ENCODE data around the gene MARCHF3. TPM values are rescaled to one million over a fixed set of nuclear protein-coding genes. Genes with fewer than 3 reads are reported as not detected.

Gene MARCHF3
- total RNA-seq, 4 donors from 2014 or later: 10.7 to 22.9 (median 20.1) TPM

DNA sequence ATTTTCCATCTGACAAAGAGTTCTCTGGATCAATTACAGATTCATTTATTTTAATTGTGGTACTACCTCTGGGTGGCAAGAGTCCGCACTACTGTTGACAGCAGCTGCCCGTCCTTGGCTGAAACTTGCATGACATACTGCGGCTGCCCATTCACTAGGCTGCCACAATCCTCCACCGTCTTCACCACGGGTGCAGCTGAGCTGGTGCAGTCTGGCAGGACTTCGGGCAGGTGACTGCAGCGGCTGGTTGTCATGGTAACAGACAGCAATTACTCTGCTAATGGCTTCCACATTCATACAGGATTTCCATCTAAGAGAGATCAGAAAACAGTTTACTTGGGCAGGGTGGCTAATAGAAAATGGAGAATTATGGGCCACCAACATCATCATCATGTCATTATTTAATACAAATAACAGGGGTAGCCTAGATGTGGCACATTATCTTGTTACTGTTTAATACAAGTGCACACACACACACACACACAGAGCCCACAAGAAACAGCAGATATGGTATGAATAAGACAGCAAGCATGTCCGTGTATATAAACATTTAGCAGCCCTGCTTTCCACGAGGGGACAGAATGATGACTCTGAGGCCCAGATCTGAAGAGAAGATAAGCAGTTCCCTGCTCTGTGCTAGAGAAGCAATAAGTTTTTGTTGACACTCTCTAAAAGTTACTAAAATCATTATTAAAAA, 112.3 kb downstream of the MARCHF3 start:
- H3K36me3 ChIP-seq: peaks cover 0 to 5% (median 0%) of the 10 kb centered on the region in 3 donors
- DNase-seq: no peak
- no peaks in the 10 kb centered on the region for H3K27me3 ChIP-seq
- no peaks in the 10 kb centered on the region for H3K4me1 ChIP-seq
- H3K9me3 ChIP-seq: no peaks in the 10 kb centered on the region
- no peak overlapping the region for H3K27ac ChIP-seq
- no peak overlapping the region for H3K4me3 ChIP-seq
- no peak for TF ChIP-seq POLR2A (IDR thresholded peaks at IDR 0.05)
- TF ChIP-seq, protein P1, sequence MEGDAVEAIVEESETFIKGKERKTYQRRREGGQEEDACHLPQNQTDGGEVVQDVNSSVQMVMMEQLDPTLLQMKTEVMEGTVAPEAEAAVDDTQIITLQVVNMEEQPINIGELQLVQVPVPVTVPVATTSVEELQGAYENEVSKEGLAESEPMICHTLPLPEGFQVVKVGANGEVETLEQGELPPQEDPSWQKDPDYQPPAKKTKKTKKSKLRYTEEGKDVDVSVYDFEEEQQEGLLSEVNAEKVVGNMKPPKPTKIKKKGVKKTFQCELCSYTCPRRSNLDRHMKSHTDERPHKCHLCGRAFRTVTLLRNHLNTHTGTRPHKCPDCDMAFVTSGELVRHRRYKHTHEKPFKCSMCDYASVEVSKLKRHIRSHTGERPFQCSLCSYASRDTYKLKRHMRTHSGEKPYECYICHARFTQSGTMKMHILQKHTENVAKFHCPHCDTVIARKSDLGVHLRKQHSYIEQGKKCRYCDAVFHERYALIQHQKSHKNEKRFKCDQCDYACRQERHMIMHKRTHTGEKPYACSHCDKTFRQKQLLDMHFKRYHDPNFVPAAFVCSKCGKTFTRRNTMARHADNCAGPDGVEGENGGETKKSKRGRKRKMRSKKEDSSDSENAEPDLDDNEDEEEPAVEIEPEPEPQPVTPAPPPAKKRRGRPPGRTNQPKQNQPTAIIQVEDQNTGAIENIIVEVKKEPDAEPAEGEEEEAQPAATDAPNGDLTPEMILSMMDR (IDR thresholded peaks at IDR 0.05): no peak

DNA sequence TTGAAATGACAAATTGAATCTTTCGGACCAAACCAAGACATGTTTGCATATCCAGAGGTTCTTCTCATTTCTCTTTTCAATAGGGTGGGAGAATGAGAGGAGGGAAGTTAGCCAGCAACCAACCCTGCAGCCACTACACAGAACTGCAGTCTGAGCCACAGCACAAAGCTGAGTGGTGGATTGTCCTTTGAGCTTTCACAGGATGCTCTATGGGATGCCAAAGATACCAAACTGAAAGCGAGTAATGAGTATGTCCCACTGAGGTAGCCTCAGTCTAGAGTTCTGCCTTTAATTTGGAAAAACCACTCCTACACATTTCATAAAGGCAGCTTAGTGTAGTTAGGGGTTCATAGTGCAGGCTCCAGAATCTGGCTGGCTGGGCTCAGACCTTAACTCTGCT, 114.9 kb downstream of the MARCHF3 start:
- DNase-seq: no peak
- TF ChIP-seq POLR2A (IDR thresholded peaks at IDR 0.05): no peak
- TF ChIP-seq, protein P1 (IDR thresholded peaks at IDR 0.05): no peak
- H3K4me1 ChIP-seq: no peaks in the 10 kb centered on the region
- H3K36me3 ChIP-seq: peaks cover 0 to 21% (median 0%) of the 10 kb centered on the region in 3 donors
- H3K4me3 ChIP-seq: no peak overlapping the region
- no peaks in the 10 kb centered on the region for H3K9me3 ChIP-seq
- no peak overlapping the region for H3K27ac ChIP-seq
- H3K27me3 ChIP-seq: no peaks in the 10 kb centered on the region

DNA sequence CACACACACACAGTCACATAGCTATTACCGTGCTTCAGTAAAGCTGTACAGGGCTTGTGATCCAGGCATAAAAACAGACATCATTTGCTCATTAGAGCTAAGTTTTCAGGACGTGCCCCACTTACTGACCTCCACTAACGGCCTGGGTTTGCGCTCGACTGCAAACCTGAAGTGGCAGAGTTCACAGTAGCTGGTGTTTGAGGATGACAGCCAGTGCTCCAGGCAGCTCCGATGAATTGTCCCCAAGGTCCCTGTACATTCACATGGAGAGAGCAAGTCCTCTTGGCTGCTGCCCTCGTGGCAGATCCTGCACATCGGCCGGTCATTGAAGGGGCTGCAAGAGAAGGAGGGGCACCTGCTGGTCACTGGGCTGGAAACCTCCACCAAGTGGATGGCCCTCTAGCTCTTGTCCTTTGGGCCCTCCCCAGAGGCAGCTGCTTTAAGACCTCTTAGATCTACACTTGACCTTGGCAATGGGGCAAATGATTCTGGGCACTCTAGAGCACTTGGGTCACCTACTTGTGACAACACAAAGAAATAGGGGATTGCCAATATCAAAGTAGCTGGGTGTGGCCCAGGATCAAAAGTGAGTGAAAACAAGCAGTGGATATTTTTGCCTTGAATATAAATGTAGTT, 115.4 kb downstream of the MARCHF3 start:
- no peak for DNase-seq
- no peaks in the 10 kb centered on the region for H3K27me3 ChIP-seq

DNA sequence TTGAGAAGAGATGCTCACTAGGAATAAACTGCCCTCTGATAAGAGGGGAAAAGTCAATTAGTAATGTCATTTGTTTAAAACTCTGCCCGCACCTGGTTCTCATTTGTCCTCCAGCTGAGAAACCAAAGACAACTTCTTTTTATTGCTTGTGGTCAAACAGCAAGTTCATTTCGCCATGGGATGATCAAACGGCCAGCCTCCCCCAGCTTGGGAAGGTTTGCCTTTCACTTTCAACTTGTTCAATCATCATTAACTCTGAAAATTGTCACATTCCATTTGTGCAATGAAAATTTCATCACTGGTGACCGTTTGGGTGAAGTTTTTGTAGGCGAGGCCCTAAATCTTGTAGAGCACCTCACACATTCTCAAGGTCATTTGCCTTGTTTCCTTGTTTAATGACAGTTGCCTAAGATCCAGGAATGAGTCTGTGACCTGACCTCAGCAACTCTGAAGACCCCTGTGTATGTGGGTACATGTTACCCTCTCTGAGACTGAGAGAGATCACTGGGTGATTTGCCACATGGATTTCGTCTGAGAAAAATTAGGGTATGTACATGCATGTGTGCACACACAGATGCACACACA, 117.7 kb downstream of the MARCHF3 start:
- Histone ChIP-seq H3K4me3 (no peak overlapping the region), H3K27me3 (no peaks in the 10 kb centered on the region), H3K27ac (no peak overlapping the region), H3K9me3 (no peaks in the 10 kb centered on the region), H3K4me1 (no peaks in the 10 kb centered on the region), H3K36me3 (peaks cover 0 to 26% (median 0%) of the 10 kb centered on the region in 3 donors)
- no peak for DNase-seq
- no peak for TF ChIP-seq POLR2A (IDR thresholded peaks at IDR 0.05)
- TF ChIP-seq, protein P1 (IDR thresholded peaks at IDR 0.05): no peak

More for the DNA sequence above, 115.4 kb downstream of the MARCHF3 start:
- Histone ChIP-seq H3K27ac (no peak overlapping the region), H3K36me3 (peaks cover 0 to 21% (median 0%) of the 10 kb centered on the region in 3 donors), H3K4me1 (no peaks in the 10 kb centered on the region), H3K9me3 (no peaks in the 10 kb centered on the region), H3K4me3 (no peak overlapping the region)
- TF ChIP-seq, protein P1 (IDR thresholded peaks at IDR 0.05): no peak
- no peak for TF ChIP-seq POLR2A (IDR thresholded peaks at IDR 0.05)

DNA sequence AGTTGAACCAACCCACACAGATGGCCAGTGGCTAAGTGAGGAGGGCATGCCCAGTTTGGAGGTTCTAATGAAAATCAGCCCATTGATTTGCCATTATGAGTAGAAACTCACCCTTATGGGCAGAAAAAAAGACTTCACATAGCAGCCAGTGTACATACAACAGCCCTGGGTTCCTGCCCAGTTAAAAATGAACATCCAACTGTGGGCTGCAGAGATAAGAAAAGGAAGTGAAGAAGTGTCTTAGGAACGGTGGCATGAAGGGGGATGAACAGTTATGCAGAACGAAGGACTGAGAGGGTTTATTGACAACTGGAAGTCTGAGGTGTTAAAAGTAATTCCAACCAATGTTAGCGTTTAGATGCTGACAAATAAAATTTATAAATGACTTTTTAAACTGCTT, 118.4 kb downstream of the MARCHF3 start:
- DNase-seq: no peak
- no peaks in the 10 kb centered on the region for H3K9me3 ChIP-seq
- H3K36me3 ChIP-seq: peaks cover 0 to 26% (median 0%) of the 10 kb centered on the region in 3 donors
- H3K27ac ChIP-seq: no peak overlapping the region
- H3K4me3 ChIP-seq: no peak overlapping the region
- H3K4me1 ChIP-seq: no peaks in the 10 kb centered on the region
- TF ChIP-seq, protein P1 (IDR thresholded peaks at IDR 0.05): no peak
- no peak for TF ChIP-seq POLR2A (IDR thresholded peaks at IDR 0.05)
- no peaks in the 10 kb centered on the region for H3K27me3 ChIP-seq
